Heart right ventricle (tissue), 16 donors: ENCODE measurements around the gene RBM20. TPM values are rescaled to one million over a fixed set of nuclear protein-coding genes. Genes with fewer than 3 reads are reported as not detected.

Source experiments
- ATAC-seq, 8 donors: fragments of 200-7000 bp; cut with Tn5 transposase; one replicate each; pipeline ENCODE4 v1.9.1; 2020; ENCODE audit warnings: mild to moderate bottlenecking in 8 of 8, moderate library complexity in 8 of 8, moderate number of reproducible peaks in 1 of 8
- DNase-seq, 2 donors: peaks; one replicate each; pipeline ENCODE4 v3.0.0-alpha.2; 2020
- H3K27ac ChIP-seq, 10 donors: fragments of 200-600 bp; sonication (generic) in 2 of 10; one replicate each; pipeline versions ENCODE4 v1.5.0 to v1.8.0; 2020 to 2022; ENCODE audit warnings: mild to moderate bottlenecking in 3 of 10
- H3K27me3 ChIP-seq, 7 donors: fragments of 200-600 bp; one replicate each; pipeline ENCODE4 v1.8.0; 2021 to 2022; ENCODE audit warnings: mild to moderate bottlenecking in 2 of 7
- H3K36me3 ChIP-seq, 9 donors: fragments of 200-600 bp; sonication (generic) in 1 of 9; one replicate each; pipeline versions ENCODE4 v1.5.0 to v1.8.0; 2020 to 2022; ENCODE audit warnings: mild to moderate bottlenecking in 2 of 9
- H3K4me1 ChIP-seq, 9 donors: fragments of 200-600 bp; sonication (generic) in 1 of 9; one replicate each; pipeline versions ENCODE4 v1.5.0 to v1.8.0; 2020 to 2022; ENCODE audit warnings: mild to moderate bottlenecking in 4 of 9
- H3K4me3 ChIP-seq, 10 donors: fragments of 200-600 bp; sonication (generic) in 2 of 10; one replicate each; pipeline versions ENCODE4 v1.5.0 to v1.8.0; 2020 to 2022; ENCODE audit warnings: mild to moderate bottlenecking in 7 of 10, moderate library complexity in 2 of 10
- H3K9me3 ChIP-seq, 11 donors: fragments of 200-600 bp in 10 of 11; sonication (generic) in 2 of 11; one replicate each; pipeline versions ENCODE4 v1.5.0 to v1.8.0; 2013 to 2022; ENCODE audit warnings: mild to moderate bottlenecking in 2 of 11, control low read depth in 1 of 11, moderate library complexity in 1 of 11
- WGBS, 2 donors: extraction: QIAGEN DNeasy Blood & Tissue Kit; methylation state at CpG; one replicate each; pipeline ENCODE4 v1.1.7; 2013; ENCODE audit warnings: inconsistent platforms in 1 of 2; 5-methylcytosine and 5-hydroxymethylcytosine counted together
- intact Hi-C, 10 donors: fragments of 100-400 bp; cut with DNase I; formaldehyde crosslinking; loops; one replicate each; pipeline versions ENCODE4 v1.11.1 to v1.14.2; 2022
- polyA plus RNA-seq, 2 donors: library from polyadenylated mRNA; stranded (reverse); fragments of 200-250 nt; gene quantifications; one replicate each; pipeline ENCODE4 v1.2.3, GENCODE V29; 2013
- total RNA-seq, 10 donors: library from RNA; stranded (reverse); fragmentation: NEBNext Ultra II Directional in 3 of 10; extraction: Animal tissue kit (Norgen Biotek cat#: 25700) in 3 of 10; gene quantifications; one replicate each; pipeline versions ENCODE4 v1.2.1 to v1.2.4, GENCODE V29; 2021 to 2023
- TF ChIP-seq, protein P1 (sequence below), 9 donors: fragments of 200-600 bp; sonication (generic) in 2 of 9; IDR thresholded peaks; one replicate each; pipeline versions ENCODE4 v1.5.0 to v1.8.0; 2021 to 2022; ENCODE audit warnings: antibody characterized with exemption in 9 of 9, mild to moderate bottlenecking in 5 of 9, moderate library complexity in 1 of 9
- donor health status: Arrhythmogenic right ventricular cardiomyopathy.
- donor health status: ischemic (EF 13 %, LVEDD 7.1; RV severe dilation, severe dysfunction).
- donor health status: healthy with polysubstance abuse.
- donor health status: DM: no; HTN: yes; CAD: no.
- donor health status: DM: no; HTN: no; CAD: no.
- donor health status: ischemic (EF 25% LVEDD 6.9; RV normal size, moderate dysfunction).
- donor health status: ischemic (EF 25% LVEDD 5.7; RV mildly dilated, moderate dysfunction).
- donor health status: healthy.
- donor health status: DM: yes; HTN: yes; CAD: no.
- donor health status: Ischemic cardiomyopathy.
- donor health status: ischemic (EF 35%, LVEDD 5.7; RV mildly dilated, moderate dysfunction).
- donor health status: nonischemic (EF 11% LVEDD 7.7; RV severe dilation, severe dysfunction).
- donor health status: DM: yes; HTN: yes; CAD: no.
- donor health status: PGD.
- donor health status: ischemic (EF 29% LVEDD 5.4; RV normal size, mild dysfunction).
- donor health status: nonischemic (EF 23%, LVEDD 6.1; RV moderate dilation, normal function).

The RBM20 gene
- total and polyA plus RNA-seq, 12 donors: 10.1 to 186 (median 134) TPM

DNA sequence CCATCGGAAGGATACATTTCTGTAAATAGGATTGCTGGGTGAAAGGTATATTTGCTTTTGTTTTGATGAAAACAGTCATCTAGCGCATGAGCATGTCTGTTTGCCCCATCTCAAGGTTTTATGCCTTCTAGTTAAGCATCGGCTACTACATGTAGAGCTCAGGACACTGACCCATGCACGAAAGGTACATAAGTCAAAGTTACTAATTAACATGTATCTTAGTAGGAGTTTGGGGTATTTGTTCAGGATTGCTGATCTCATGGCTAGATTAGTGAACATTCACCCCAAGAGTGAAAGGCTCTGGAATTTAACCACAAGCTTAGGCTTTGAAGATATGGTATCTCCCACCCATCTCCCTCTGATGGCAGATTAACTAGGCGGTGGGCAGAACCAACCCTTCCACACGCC lies 91.5 kb downstream of the RBM20 start:
- Histone ChIP-seq H3K9me3 (no peaks in the 10 kb centered on the region), H3K27ac (peak overlapping the region in 3 of 10 donors; percentile 2 to 45 (median 45)), H3K36me3 (no peaks in the 10 kb centered on the region), H3K27me3 (no peaks in the 10 kb centered on the region), H3K4me1 (peaks cover 10 to 96% (median 58%) of the 10 kb centered on the region in 9 donors), H3K4me3 (no peak overlapping the region)
- DNase-seq (no peak), ATAC-seq (no peak)
- WGBS, 2 donors: 78 to 80% methylated on average over 6 of the region's 6 CpGs
- intact Hi-C loops: loop anchor here in 2 of 10 donors (5.0 kb wide), 2 partner anchors 38 to 48 kb away; no protein-coding TSS in a partner anchor
- TF ChIP-seq, protein P1, sequence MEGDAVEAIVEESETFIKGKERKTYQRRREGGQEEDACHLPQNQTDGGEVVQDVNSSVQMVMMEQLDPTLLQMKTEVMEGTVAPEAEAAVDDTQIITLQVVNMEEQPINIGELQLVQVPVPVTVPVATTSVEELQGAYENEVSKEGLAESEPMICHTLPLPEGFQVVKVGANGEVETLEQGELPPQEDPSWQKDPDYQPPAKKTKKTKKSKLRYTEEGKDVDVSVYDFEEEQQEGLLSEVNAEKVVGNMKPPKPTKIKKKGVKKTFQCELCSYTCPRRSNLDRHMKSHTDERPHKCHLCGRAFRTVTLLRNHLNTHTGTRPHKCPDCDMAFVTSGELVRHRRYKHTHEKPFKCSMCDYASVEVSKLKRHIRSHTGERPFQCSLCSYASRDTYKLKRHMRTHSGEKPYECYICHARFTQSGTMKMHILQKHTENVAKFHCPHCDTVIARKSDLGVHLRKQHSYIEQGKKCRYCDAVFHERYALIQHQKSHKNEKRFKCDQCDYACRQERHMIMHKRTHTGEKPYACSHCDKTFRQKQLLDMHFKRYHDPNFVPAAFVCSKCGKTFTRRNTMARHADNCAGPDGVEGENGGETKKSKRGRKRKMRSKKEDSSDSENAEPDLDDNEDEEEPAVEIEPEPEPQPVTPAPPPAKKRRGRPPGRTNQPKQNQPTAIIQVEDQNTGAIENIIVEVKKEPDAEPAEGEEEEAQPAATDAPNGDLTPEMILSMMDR (IDR thresholded peaks at IDR 0.05): no peak

DNA sequence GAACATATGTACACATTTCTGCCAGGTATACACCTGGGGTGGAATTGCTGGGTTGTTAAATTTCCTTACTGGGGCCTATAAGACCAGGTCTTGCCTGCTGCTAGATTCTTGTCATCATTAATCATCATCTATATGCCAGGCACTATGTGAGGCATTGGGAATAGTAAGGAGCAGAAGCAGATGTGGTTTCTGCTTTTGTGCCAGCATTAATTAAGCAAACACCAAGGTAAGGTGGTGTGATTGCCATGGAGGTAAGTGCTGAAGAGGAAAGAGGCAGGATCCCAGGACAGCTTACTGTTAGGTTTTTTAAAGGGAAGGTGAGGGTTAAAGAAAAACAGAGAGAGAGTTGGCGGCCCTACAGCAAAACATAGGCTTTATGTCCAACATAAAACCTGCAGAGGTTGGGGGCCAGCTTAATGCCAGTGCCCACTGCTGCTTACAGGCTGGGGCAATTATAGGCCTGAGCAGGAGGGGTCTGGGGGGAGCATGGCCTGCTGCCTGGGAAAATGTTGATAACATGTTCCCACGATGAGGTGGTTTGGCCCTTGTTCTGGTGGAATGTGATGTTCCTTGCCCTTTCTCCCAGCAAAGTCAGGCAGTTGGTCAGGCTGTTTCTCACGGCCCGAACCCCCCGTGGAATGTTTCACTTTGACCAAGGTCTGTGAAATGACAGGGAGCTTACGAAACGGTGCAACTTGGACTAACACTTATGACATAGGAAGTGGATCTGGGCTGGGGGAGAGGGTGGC lies 93.9 kb downstream of the RBM20 start:
- 21 to 38% methylated on average over 7 of the region's 7 CpGs for WGBS, 2 donors
- intact Hi-C loops: loop anchor here in 2 of 10 donors (5.0 kb wide), 2 partner anchors 41 to 51 kb away; no protein-coding TSS in a partner anchor
- H3K27ac ChIP-seq: peak overlapping the region; percentile 5 to 80 (median 72)
- H3K4me3 ChIP-seq: no peak overlapping the region
- no peak for DNase-seq
- H3K27me3 ChIP-seq: no peaks in the 10 kb centered on the region
- no peaks in the 10 kb centered on the region for H3K9me3 ChIP-seq
- H3K4me1 ChIP-seq: peaks cover 13 to 99% (median 47%) of the 10 kb centered on the region in 9 donors
- TF ChIP-seq, protein P1 (IDR thresholded peaks at IDR 0.05): no peak
- no peaks in the 10 kb centered on the region for H3K36me3 ChIP-seq
- peak in 7 of 8 donors; percentile 7 to 80 (median 49) for ATAC-seq

DNA sequence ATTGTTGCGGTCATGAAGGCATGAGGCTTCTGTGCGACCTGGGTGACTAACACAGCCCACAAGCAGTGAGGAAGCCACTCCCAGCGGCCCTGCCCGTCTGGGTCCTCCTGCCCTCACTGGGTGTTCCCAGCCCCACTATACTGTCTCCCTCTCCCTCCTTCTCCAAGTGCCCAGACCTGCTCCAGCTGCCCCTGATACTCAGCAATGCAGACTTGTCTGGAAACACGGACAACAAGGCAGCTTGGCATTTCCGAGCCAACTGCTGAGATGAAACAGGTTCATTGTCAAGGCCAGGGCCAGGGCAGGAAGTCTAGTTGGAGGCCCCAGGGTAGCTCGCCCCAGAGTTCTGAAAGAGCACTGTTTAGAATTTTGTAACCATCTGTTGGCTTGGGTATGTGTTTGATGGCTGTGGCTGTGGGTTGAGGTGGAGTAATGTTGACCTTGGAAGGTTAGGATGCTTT lies 95.7 kb downstream of the RBM20 start:
- peaks cover 12 to 99% (median 43%) of the 10 kb centered on the region in 9 donors for H3K4me1 ChIP-seq
- intact Hi-C loops: loop anchor here in 4 of 10 donors (5.0 to 10.0 kb wide), 3 partner anchors 43 to 125 kb away; no protein-coding TSS in a partner anchor
- peak; percentile 14 to 71 (median 46) for ATAC-seq
- no peaks in the 10 kb centered on the region for H3K27me3 ChIP-seq
- TF ChIP-seq, protein P1 (IDR thresholded peaks at IDR 0.05): no peak
- no peaks in the 10 kb centered on the region for H3K36me3 ChIP-seq
- DNase-seq: no peak
- WGBS, 2 donors: 49 to 54% methylated on average over 7 of the region's 7 CpGs
- no peaks in the 10 kb centered on the region for H3K9me3 ChIP-seq
- H3K4me3 ChIP-seq: no peak overlapping the region
- peak overlapping the region; percentile 5 to 80 (median 72) for H3K27ac ChIP-seq

DNA sequence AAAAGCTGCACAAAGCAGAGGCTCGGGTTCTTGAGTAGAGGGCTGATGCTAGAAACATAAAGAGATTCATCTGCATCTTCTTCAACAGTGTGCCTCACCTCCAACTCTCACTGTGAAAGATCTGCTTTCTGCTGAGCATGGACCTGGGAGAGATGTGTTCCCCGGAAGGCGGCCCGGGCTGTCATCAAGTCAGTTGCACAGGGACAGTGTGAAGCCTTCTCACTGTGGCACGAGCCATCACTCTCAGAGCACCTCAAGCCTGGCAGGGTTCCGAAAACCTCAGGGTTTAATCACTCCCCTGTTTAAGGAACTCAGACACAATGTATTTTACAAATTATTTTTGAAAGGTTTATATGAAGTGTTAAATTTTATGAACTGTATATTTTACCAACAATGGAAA lies 98.7 kb downstream of the RBM20 start:
- H3K27me3 ChIP-seq: no peaks in the 10 kb centered on the region
- H3K27ac ChIP-seq: peak overlapping the region in 8 of 10 donors; percentile 1 to 86 (median 47)
- ATAC-seq: peak in 6 of 8 donors; percentile 32 to 74 (median 44)
- intact Hi-C loops: loop anchor here in 2 of 10 donors (10.0 kb wide), 1 partner anchor 128 kb away; no protein-coding TSS in a partner anchor
- TF ChIP-seq, protein P1 (IDR thresholded peaks at IDR 0.05): no peak
- no peaks in the 10 kb centered on the region for H3K36me3 ChIP-seq
- H3K9me3 ChIP-seq: no peaks in the 10 kb centered on the region
- peak; percentile 41 to 43 for DNase-seq
- no peak overlapping the region for H3K4me3 ChIP-seq
- 48 to 64% methylated on average over 6 of the region's 6 CpGs for WGBS, 2 donors
- peaks cover 15 to 100% (median 52%) of the 10 kb centered on the region in 9 donors for H3K4me1 ChIP-seq
